Measurements from ENCODE around the gene ITGAV.

Gene ITGAV

DNA sequence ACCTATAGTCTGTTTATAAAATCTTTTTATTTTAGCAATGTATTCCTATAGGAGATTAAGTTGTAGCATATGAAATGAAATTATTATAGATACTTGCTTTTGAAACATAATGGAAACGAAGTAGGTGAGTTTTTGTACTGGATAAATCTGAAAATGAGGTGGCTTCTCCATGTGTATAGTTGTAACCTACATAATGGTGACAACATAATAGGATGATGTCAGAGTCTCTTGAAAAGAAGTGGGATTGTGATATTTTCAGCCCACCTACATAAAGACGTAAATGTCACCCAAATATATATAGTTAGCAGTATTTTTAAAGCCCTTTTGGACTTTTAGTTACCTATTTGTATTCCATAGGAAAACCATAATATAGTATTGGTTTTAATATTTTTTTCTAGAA, 138.8 kb downstream of the ITGAV start:
- Histone ChIP-seq H3K4me3 (ENCODE audit: low read length, poor library complexity, severe bottlenecking) (no peak overlapping the region), H3K4me2 (ENCODE audit: low read depth, low read length, poor library complexity, severe bottlenecking) (no peak overlapping the region), H3F3A (ENCODE audit: low read depth) (no peaks in the 10 kb centered on the region), H2AFZ (ENCODE audit: low read length) (no peak overlapping the region), H3K4me1 (ENCODE audit: insufficient read depth, low read length, poor library complexity, severe bottlenecking) (no peaks in the 10 kb centered on the region), H3K36me3 (ENCODE audit: insufficient read depth, low read length) (no peaks in the 10 kb centered on the region), H3K9ac (ENCODE audit: low read depth, low read length, poor library complexity, severe bottlenecking) (no peak overlapping the region), H3K27me3 (ENCODE audit: insufficient read depth, low read length, poor library complexity, severe bottlenecking) (no peaks in the 10 kb centered on the region), H3K9me3 (ENCODE audit: insufficient read depth, low read depth, low read length) (no peaks in the 10 kb centered on the region), H3K79me2 (ENCODE audit: insufficient read depth, low read length) (no peaks in the 10 kb centered on the region), H4K20me1 (ENCODE audit: insufficient read depth, low read length, poor library complexity, severe bottlenecking) (no peaks in the 10 kb centered on the region), H3K9me2 (replicated peaks; ENCODE audit: low read depth, low read length) (no peaks in the 10 kb centered on the region)
- no peak for TF ChIP-seq EZH2phosphoT487 (IDR thresholded peaks at IDR 0.05; ENCODE audit: borderline replicate concordance)
- TF ChIP-seq, protein P1, sequence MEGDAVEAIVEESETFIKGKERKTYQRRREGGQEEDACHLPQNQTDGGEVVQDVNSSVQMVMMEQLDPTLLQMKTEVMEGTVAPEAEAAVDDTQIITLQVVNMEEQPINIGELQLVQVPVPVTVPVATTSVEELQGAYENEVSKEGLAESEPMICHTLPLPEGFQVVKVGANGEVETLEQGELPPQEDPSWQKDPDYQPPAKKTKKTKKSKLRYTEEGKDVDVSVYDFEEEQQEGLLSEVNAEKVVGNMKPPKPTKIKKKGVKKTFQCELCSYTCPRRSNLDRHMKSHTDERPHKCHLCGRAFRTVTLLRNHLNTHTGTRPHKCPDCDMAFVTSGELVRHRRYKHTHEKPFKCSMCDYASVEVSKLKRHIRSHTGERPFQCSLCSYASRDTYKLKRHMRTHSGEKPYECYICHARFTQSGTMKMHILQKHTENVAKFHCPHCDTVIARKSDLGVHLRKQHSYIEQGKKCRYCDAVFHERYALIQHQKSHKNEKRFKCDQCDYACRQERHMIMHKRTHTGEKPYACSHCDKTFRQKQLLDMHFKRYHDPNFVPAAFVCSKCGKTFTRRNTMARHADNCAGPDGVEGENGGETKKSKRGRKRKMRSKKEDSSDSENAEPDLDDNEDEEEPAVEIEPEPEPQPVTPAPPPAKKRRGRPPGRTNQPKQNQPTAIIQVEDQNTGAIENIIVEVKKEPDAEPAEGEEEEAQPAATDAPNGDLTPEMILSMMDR (conservative IDR thresholded peaks at IDR 0.05; ENCODE audit: low read length), result no peak
